HEK293 (cell line): Measurements from ENCODE around the gene CCM2L.
A peak's percentile ranks its signal among the peaks of the same experiment; 100 is the strongest.

Experiments
- ELK4 ChIP-seq: IDR thresholded peaks from 2 replicates; pipeline ENCODE4 v1.6.1; 2011; ENCODE audit warnings: mild to moderate bottlenecking, low read depth, low read length, borderline replicate concordance
- GFI1B ChIP-seq: fragments of 450-650 bp; formaldehyde crosslinking; IDR thresholded peaks from 2 replicates; pipeline ENCODE4 v1.5.1; 2016; ENCODE audit warnings: missing biosample characterization, missing genetic modification characterization
- GLIS1 ChIP-seq: fragments of 450-650 bp; formaldehyde crosslinking; IDR thresholded peaks from 2 replicates; pipeline ENCODE4 v1.5.1; 2016; ENCODE audit warnings: missing biosample characterization, missing genetic modification characterization
- GLIS2 ChIP-seq: fragments of 450-650 bp; formaldehyde crosslinking; IDR thresholded peaks from 2 replicates; pipeline ENCODE4 v1.5.1; 2016; ENCODE audit warnings: missing biosample characterization, missing genetic modification characterization
- SCRT1 ChIP-seq: fragments of 450-650 bp; formaldehyde crosslinking; IDR thresholded peaks from 2 replicates; pipeline ENCODE4 v1.5.1; 2016; ENCODE audit warnings: missing biosample characterization, missing genetic modification characterization, borderline replicate concordance
- SP2 ChIP-seq: fragments of 450-650 bp; formaldehyde crosslinking; IDR thresholded peaks from 2 replicates; pipeline ENCODE4 v1.5.1; 2016; ENCODE audit warnings: missing biosample characterization, missing genetic modification characterization
- SP3 ChIP-seq: fragments of 450-650 bp; formaldehyde crosslinking; IDR thresholded peaks from 2 replicates; pipeline ENCODE4 v1.5.1; 2016; ENCODE audit warnings: missing biosample characterization, missing genetic modification characterization
- TRIM28 ChIP-seq: IDR thresholded peaks from 2 replicates; pipeline ENCODE4 v1.6.1; 2011; ENCODE audit warnings: low read length, control low read depth, borderline replicate concordance
- YY2 ChIP-seq: fragments of 450-650 bp; formaldehyde crosslinking; IDR thresholded peaks from 2 replicates; pipeline ENCODE4 v1.5.1; 2016; ENCODE audit warnings: missing biosample characterization, missing genetic modification characterization
- ZBTB49 ChIP-seq: fragments of 450-650 bp; formaldehyde crosslinking; IDR thresholded peaks from 2 replicates; pipeline ENCODE4 v1.5.1; 2016; ENCODE audit warnings: missing biosample characterization, missing genetic modification characterization, low read depth
- ZEB2 ChIP-seq: fragments of 450-650 bp; formaldehyde crosslinking; IDR thresholded peaks from 2 replicates; pipeline ENCODE4 v1.5.1; 2016; ENCODE audit warnings: missing biosample characterization, missing genetic modification characterization
- ZNF174 ChIP-seq: fragments of 450-650 bp; formaldehyde crosslinking; IDR thresholded peaks from 2 replicates; pipeline ENCODE4 v1.5.0; 2017; ENCODE audit warnings: missing biosample characterization, mild to moderate bottlenecking, missing genetic modification characterization
- ZNF211 ChIP-seq: fragments of 450-650 bp; formaldehyde crosslinking; IDR thresholded peaks from 2 replicates; pipeline ENCODE4 v1.5.1; 2016; ENCODE audit warnings: low read depth, missing biosample characterization, missing genetic modification characterization
- ZNF366 ChIP-seq: fragments of 450-650 bp; formaldehyde crosslinking; conservative IDR thresholded peaks from 2 replicates; pipeline ENCODE4 v1.5.1; 2016; ENCODE audit warnings: missing biosample characterization, missing genetic modification characterization
- ZNF433 ChIP-seq: fragments of 450-650 bp; formaldehyde crosslinking; IDR thresholded peaks from 2 replicates; pipeline ENCODE4 v1.5.1; 2016; ENCODE audit warnings: missing biosample characterization, missing genetic modification characterization, low read depth
- ZNF555 ChIP-seq: fragments of 450-650 bp; formaldehyde crosslinking; conservative IDR thresholded peaks from 2 replicates; pipeline ENCODE4 v1.5.1; 2017; ENCODE audit warnings: missing biosample characterization, mild to moderate bottlenecking, missing genetic modification characterization, inconsistent platforms
- ZNF561 ChIP-seq: fragments of 450-650 bp; IDR thresholded peaks from 2 replicates; pipeline ENCODE4 v1.5.1; 2018; ENCODE audit warnings: missing biosample characterization, missing genetic modification characterization, borderline replicate concordance
- ZNF658 ChIP-seq: fragments of 450-650 bp; formaldehyde crosslinking; IDR thresholded peaks from 2 replicates; pipeline ENCODE4; 2016; ENCODE audit warnings: missing biosample characterization, missing genetic modification characterization
- ZNF660 ChIP-seq: fragments of 450-650 bp; IDR thresholded peaks from 2 replicates; pipeline ENCODE4 v1.5.1; 2018; ENCODE audit warnings: missing biosample characterization, mild to moderate bottlenecking, missing genetic modification characterization
- ZNF692 ChIP-seq: fragments of 450-650 bp; formaldehyde crosslinking; IDR thresholded peaks from 2 replicates; pipeline ENCODE4 v1.5.1; 2016; ENCODE audit warnings: missing biosample characterization, missing genetic modification characterization
- ZNF747 ChIP-seq: fragments of 450-650 bp; formaldehyde crosslinking; IDR thresholded peaks from 2 replicates; pipeline ENCODE4 v1.5.1; 2016; ENCODE audit warnings: missing biosample characterization, missing genetic modification characterization
- ZNF768 ChIP-seq: fragments of 450-650 bp; formaldehyde crosslinking; IDR thresholded peaks from 2 replicates; pipeline ENCODE4 v1.5.1; 2018; ENCODE audit warnings: missing biosample characterization, mild to moderate bottlenecking, missing genetic modification characterization
- TF ChIP-seq, protein P1 (sequence below): fragments of 450-650 bp; formaldehyde crosslinking; IDR thresholded peaks from 2 replicates; pipeline ENCODE4 v1.5.1; 2016; ENCODE audit warnings: missing biosample characterization, missing genetic modification characterization
- TF ChIP-seq, protein P2 (sequence below): fragments of 450-650 bp; formaldehyde crosslinking; IDR thresholded peaks from 2 replicates; pipeline ENCODE4 v1.5.1; 2017; ENCODE audit warnings: missing biosample characterization, missing genetic modification characterization
- TF ChIP-seq, protein P3 (sequence below): fragments of 450-650 bp; formaldehyde crosslinking; IDR thresholded peaks from 2 replicates; pipeline ENCODE4 v1.5.1; 2016; ENCODE audit warnings: missing biosample characterization, missing genetic modification characterization
- TF ChIP-seq, protein P4 (sequence below): fragments of 450-650 bp; formaldehyde crosslinking; IDR thresholded peaks from 2 replicates; pipeline ENCODE4 v1.5.1; 2016; ENCODE audit warnings: missing biosample characterization, missing genetic modification characterization

Gene CCM2L

GRCh38 chr20:32018269-32019155 lies 8.3 kb downstream of the CCM2L start (continued):
- TF ChIP-seq ELK4 (no peak), ZNF555 (tag by site-specific recombination) (no peak), SP2 (tag by site-specific recombination) (peak; percentile 79), GFI1B (tag by site-specific recombination) (no peak), SCRT1 (tag by site-specific recombination) (no peak), ZNF658 (no peak), SP3 (tag by site-specific recombination) (peak; percentile 91), TRIM28 (no peak), ZNF211 (tag by site-specific recombination) (no peak), GLIS2 (tag by site-specific recombination) (peak; percentile 91), ZEB2 (tag by site-specific recombination) (no peak), ZNF747 (no peak), ZBTB49 (tag by site-specific recombination) (no peak), ZNF660 (tag by site-specific recombination) (no peak), ZNF561 (tag by site-specific recombination) (peak; percentile 51; the same call in 1 of the 2 replicates), YY2 (tag by site-specific recombination) (no peak), GLIS1 (tag by site-specific recombination) (peak; percentile 42), ZNF366 (tag by site-specific recombination) (no peak), ZNF433 (tag by site-specific recombination) (no peak), ZNF692 (tag by site-specific recombination) (no peak), ZNF768 (tag by site-specific recombination) (no peak), ZNF174 (tag by site-specific recombination) (no peak)
- TF ChIP-seq, protein P1, sequence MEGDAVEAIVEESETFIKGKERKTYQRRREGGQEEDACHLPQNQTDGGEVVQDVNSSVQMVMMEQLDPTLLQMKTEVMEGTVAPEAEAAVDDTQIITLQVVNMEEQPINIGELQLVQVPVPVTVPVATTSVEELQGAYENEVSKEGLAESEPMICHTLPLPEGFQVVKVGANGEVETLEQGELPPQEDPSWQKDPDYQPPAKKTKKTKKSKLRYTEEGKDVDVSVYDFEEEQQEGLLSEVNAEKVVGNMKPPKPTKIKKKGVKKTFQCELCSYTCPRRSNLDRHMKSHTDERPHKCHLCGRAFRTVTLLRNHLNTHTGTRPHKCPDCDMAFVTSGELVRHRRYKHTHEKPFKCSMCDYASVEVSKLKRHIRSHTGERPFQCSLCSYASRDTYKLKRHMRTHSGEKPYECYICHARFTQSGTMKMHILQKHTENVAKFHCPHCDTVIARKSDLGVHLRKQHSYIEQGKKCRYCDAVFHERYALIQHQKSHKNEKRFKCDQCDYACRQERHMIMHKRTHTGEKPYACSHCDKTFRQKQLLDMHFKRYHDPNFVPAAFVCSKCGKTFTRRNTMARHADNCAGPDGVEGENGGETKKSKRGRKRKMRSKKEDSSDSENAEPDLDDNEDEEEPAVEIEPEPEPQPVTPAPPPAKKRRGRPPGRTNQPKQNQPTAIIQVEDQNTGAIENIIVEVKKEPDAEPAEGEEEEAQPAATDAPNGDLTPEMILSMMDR (tag by site-specific recombination): no peak
- TF ChIP-seq, protein P2, sequence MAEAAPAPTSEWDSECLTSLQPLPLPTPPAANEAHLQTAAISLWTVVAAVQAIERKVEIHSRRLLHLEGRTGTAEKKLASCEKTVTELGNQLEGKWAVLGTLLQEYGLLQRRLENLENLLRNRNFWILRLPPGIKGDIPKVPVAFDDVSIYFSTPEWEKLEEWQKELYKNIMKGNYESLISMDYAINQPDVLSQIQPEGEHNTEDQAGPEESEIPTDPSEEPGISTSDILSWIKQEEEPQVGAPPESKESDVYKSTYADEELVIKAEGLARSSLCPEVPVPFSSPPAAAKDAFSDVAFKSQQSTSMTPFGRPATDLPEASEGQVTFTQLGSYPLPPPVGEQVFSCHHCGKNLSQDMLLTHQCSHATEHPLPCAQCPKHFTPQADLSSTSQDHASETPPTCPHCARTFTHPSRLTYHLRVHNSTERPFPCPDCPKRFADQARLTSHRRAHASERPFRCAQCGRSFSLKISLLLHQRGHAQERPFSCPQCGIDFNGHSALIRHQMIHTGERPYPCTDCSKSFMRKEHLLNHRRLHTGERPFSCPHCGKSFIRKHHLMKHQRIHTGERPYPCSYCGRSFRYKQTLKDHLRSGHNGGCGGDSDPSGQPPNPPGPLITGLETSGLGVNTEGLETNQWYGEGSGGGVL: no peak
- TF ChIP-seq, protein P3, sequence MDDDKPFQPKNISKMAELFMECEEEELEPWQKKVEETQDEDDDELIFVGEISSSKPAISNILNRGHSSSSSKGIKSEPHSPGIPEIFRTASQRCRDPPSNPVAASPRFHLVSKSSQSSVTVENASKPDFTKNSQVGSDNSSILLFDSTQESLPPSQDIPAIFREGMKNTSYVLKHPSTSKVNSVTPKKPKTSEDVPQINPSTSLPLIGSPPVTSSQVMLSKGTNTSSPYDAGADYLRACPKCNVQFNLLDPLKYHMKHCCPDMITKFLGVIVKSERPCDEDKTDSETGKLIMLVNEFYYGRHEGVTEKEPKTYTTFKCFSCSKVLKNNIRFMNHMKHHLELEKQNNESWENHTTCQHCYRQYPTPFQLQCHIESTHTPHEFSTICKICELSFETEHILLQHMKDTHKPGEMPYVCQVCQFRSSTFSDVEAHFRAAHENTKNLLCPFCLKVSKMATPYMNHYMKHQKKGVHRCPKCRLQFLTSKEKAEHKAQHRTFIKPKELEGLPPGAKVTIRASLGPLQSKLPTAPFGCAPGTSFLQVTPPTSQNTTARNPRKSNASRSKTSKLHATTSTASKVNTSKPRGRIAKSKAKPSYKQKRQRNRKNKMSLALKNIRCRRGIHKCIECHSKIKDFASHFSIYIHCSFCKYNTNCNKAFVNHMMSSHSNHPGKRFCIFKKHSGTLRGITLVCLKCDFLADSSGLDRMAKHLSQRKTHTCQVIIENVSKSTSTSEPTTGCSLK (tag by site-specific recombination): no peak
- TF ChIP-seq, protein P4, sequence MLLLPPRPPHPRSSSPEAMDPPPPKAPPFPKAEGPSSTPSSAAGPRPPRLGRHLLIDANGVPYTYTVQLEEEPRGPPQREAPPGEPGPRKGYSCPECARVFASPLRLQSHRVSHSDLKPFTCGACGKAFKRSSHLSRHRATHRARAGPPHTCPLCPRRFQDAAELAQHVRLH (tag by site-specific recombination): no peak
